ENCODE results near the gene AIF1L. TPM values are rescaled to one million over a fixed set of nuclear protein-coding genes. Genes with fewer than 3 reads are reported as not detected.

AIF1L gene
- total RNA-seq, 2 donors from 2014 or later: 18.8 to 21.9 TPM

DNA sequence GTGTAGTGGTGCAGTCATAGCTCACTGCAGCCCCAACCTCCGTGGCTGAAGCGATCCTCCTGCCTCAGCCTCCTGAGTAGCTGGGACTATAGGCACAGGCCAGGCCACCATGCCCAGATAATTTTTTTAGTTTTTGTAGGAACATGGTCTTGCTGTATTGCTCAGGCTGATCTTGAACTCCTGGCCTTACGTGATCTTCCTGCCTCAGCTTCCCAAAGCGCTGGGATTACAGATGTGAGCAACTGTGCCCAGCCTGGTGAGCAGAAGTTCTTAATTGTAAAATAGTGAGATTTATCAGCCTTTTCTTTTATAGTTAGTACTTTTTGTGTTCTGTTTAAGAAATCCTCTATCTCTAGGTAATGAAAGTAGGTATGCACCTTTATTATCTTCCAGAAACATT, 71.6 kb downstream of the AIF1L start:
- H3K4me1 ChIP-seq (ENCODE audit: control insufficient read depth in 1 of 2, low read depth in 2 of 2): no peaks in the 10 kb centered on the region
- H3K4me3 ChIP-seq: no peak overlapping the region
- no peak overlapping the region for H3K27ac ChIP-seq
- no peaks in the 10 kb centered on the region for H3K27me3 ChIP-seq (replicated peaks; ENCODE audit: insufficient read depth)
- no peak for DNase-seq (ENCODE audit: low spot score)
- TF ChIP-seq, protein P1, sequence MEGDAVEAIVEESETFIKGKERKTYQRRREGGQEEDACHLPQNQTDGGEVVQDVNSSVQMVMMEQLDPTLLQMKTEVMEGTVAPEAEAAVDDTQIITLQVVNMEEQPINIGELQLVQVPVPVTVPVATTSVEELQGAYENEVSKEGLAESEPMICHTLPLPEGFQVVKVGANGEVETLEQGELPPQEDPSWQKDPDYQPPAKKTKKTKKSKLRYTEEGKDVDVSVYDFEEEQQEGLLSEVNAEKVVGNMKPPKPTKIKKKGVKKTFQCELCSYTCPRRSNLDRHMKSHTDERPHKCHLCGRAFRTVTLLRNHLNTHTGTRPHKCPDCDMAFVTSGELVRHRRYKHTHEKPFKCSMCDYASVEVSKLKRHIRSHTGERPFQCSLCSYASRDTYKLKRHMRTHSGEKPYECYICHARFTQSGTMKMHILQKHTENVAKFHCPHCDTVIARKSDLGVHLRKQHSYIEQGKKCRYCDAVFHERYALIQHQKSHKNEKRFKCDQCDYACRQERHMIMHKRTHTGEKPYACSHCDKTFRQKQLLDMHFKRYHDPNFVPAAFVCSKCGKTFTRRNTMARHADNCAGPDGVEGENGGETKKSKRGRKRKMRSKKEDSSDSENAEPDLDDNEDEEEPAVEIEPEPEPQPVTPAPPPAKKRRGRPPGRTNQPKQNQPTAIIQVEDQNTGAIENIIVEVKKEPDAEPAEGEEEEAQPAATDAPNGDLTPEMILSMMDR (IDR thresholded peaks at IDR 0.05): no peak
- no peak for ATAC-seq (ENCODE audit: insufficient number of reproducible peaks, low FRiP score, low read depth)
- peaks cover 14% of the 10 kb centered on the region for H3K36me3 ChIP-seq
- no peaks in the 10 kb centered on the region for H3K9me3 ChIP-seq

DNA sequence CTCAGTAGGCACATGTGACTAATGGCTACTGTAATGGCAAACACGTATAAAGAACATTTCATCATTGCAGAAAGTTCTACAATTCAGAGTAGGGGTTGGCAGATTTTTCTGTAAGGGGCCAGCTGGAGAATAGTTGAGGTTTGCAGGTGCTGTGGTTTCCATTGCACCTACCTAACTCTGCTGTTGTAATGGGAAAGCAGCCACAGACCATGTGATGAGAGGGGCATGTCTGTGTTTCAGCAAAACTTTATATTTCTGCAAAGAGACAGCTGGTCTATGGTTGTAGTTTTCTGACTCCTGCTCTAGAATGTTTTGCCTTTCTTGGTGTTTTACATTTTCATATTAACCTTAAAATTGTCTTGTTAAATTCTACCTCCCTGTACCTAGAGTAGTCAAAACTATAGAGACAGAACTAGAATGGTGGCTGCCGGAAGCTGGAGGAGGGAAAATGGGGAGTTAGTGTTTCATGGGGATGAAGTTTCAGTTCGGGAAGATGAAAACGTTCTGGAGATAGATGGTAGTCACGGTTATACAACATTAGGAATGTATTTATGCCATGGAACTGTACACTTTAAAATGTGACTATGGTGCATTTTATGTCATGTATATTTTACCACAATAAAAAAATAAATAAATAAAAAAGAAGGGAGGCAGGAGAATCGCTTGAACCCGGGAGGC, 73.4 kb downstream of the AIF1L start:
- Histone ChIP-seq H3K27me3 (replicated peaks; ENCODE audit: insufficient read depth) (no peaks in the 10 kb centered on the region), H3K4me1 (ENCODE audit: control insufficient read depth in 1 of 2, low read depth in 2 of 2) (no peaks in the 10 kb centered on the region), H3K36me3 (peaks cover 6% of the 10 kb centered on the region), H3K27ac (no peak overlapping the region), H3K4me3 (no peak overlapping the region), H3K9me3 (no peaks in the 10 kb centered on the region)
- ATAC-seq (ENCODE audit: insufficient number of reproducible peaks, low FRiP score, low read depth): no peak
- no peak for DNase-seq (ENCODE audit: low spot score)
- TF ChIP-seq, protein P1 (IDR thresholded peaks at IDR 0.05): no peak

Other genes with a start within 250 kb of the AIF1L start
- not detected for gene QRFP, start 199.7 kb upstream of the AIF1L start, total RNA-seq
- gene FIBCD1, start 157.3 kb upstream of the AIF1L start, total RNA-seq: not detected
- 1 to 10 TPM in 1 of 2 donors, under 1 TPM in 1; 0.54 to 2.8 TPM for gene LAMC3, start 87.4 kb upstream of the AIF1L start, total RNA-seq
- gene NUP214, start 29.1 kb downstream of the AIF1L start, total RNA-seq: 10 to 100 TPM; 44.3 to 55.0 TPM
- 1 to 10 TPM; 5.0 to 5.7 TPM for gene FAM78A, start 180.0 kb downstream of the AIF1L start, total RNA-seq
- 10 to 100 TPM; 14.2 to 29.0 TPM for gene PLPP7, start 193.2 kb downstream of the AIF1L start, total RNA-seq